ENCODE data around the gene DNASE1L2. TPM values are rescaled to one million over a fixed set of nuclear protein-coding genes. Genes with fewer than 3 reads are reported as not detected.
A peak's percentile ranks its signal among the peaks of the same experiment; 100 is the strongest.

Gene DNASE1L2
- total and polyA plus RNA-seq, 2 of the 4 experiments (the other 2 are of a cell fraction) = 0.18 to 0.75 TPM

- TF ChIP-seq ELK1 (IDR thresholded peaks at IDR 0.05; ENCODE audit: borderline replicate concordance, low read depth, low read length) (no peak), CHD1 (IDR thresholded peaks at IDR 0.05; ENCODE audit: low read depth, low read length) (peak; percentile 88; the same call in 1 of the 2 replicates)
These were observed 30.9 kb upstream of the DNASE1L2 start, which contains the start of gene MLST8 (continued) for GRCh38 chr16:2205104-2205966.

- peak overlapping the region; percentile 91 for H3K4me2 ChIP-seq (ENCODE audit: low read depth, low read length)
- H4K20me1 ChIP-seq (ENCODE audit: insufficient read depth, low read length) = peaks cover 5% of the 10 kb centered on the region; the same call in 1 of the 2 replicates
- ATAC-seq (ENCODE audit: low read depth) (peak; percentile 2; the same call in 1 of the 2 replicates), DNase-seq (no peak)
- H4K5ac ChIP-seq (ENCODE audit: low read depth, low read length) = peak overlapping the region; percentile 77
- peaks cover 25% of the 10 kb centered on the region; the same call in 1 of the 2 replicates for H3K36me3 ChIP-seq (ENCODE audit: control insufficient read depth, insufficient read depth, low read length)
- intact Hi-C loops (cut with micrococcal nuclease) (no loop called here), dilution Hi-C loops (cut with HindIII; ENCODE audit: low sequenced_read_pairs, unreplicated experiment) (no loop called here), in situ Hi-C loops (cut with MboI; ENCODE audit: low sequenced_read_pairs) (no loop called here)
- peaks cover 6% of the 10 kb centered on the region; the same call in 1 of the 2 replicates for H3K9me1 ChIP-seq (ENCODE audit: insufficient read depth, low read length)
- POLR2A ChIA-PET (ENCODE audit: unreplicated experiment) = no interaction called here
- peak overlapping the region; percentile 71 for H2BK5ac ChIP-seq (ENCODE audit: low read depth, low read length, poor library complexity, severe bottlenecking)
- H3K14ac ChIP-seq (replicated peaks; ENCODE audit: low read depth, low read length) = peak overlapping the region; percentile 97
- no peaks in the 10 kb centered on the region for H3K9me3 ChIP-seq (ENCODE audit: control insufficient read depth, insufficient read depth, low read length)
- peak overlapping the region; percentile 100 for H2AK9ac ChIP-seq (replicated peaks; ENCODE audit: low read depth, low read length, poor library complexity)
- H3K27ac ChIP-seq (ENCODE audit: insufficient read depth, low read length) = peak overlapping the region; percentile 14
- H4K8ac ChIP-seq (ENCODE audit: low read depth in 2 of 2, low read length in 2 of 2) = peak overlapping the region; percentile 91 to 99
- H3K27me3 ChIP-seq (ENCODE audit: control insufficient read depth, insufficient read depth, low read length) = 0 out of 2 replicates have a peak, but pooled peaks cover 2% of the 10 kb centered on the region
- BruUV-seq (replicated peaks) = no TSS peak
- peak overlapping the region; percentile 92 for H3K4me3 ChIP-seq (ENCODE audit: insufficient read depth, low read depth, low read length)
- H2AK5ac ChIP-seq (ENCODE audit: low read depth, low read length) = peak overlapping the region; percentile 98
- H3K4ac ChIP-seq (ENCODE audit: low read depth, low read length) = peak overlapping the region; percentile 98
- H3K23ac ChIP-seq (ENCODE audit: low read depth, low read length) = peak overlapping the region; percentile 87
- peak overlapping the region; percentile 100 for H2AFZ ChIP-seq (replicated peaks; ENCODE audit: low read length, poor library complexity)
- H3K56ac ChIP-seq (ENCODE audit: extremely low read depth, insufficient read depth, low read length) = peak overlapping the region; percentile 68; the same call in 1 of the 2 replicates
- CTCF ChIA-PET = no interaction called here
- no peak overlapping the region; the same call in 1 of the 2 replicates for H2BK120ac ChIP-seq (ENCODE audit: low read depth, low read length)
- H4K91ac ChIP-seq (ENCODE audit: insufficient read depth, low read depth, low read length) = peak overlapping the region; percentile 69; the same call in 1 of the 2 replicates
- TF ChIP-seq CEBPB (IDR thresholded peaks at IDR 0.05; ENCODE audit: low read depth, low read length) = no peak
- H3K4me1 ChIP-seq (ENCODE audit: control insufficient read depth, insufficient read depth, low read length) = peaks cover 7% of the 10 kb centered on the region
- H3K9ac ChIP-seq (ENCODE audit: low read depth, low read length) = peak overlapping the region; percentile 73
- H3K79me1 ChIP-seq (ENCODE audit: low read depth in 1 of 2, low read length in 2 of 2) = peaks cover 13 to 24% of the 10 kb centered on the region in 2 experiments
- 0 out of 3 replicates have a peak overlapping the region, but pooled peaks have one; percentile 33 for H2BK15ac ChIP-seq (ENCODE audit: low read depth, low read length)
- no peak overlapping the region for H2BK20ac ChIP-seq (ENCODE audit: low read depth, low read length)
- peak overlapping the region; percentile 22; the same call in 1 of the 2 replicates for H3K18ac ChIP-seq (ENCODE audit: low read depth, low read length)
- WGBS, 2 experiments (ENCODE audit: extremely low coverage in 2 of 2, insufficient read length in 1 of 2) = 12% methylated on average over 7 of the region's 16 CpGs; no CpG with 5 or more reads in 1 of the 2 experiments
These were observed 30.3 kb upstream of the DNASE1L2 start for GRCh38 chr16:2205967-2206313.

Measured in IMR-90 (cell line).